CD14-positive monocyte (primary cell): ENCODE measurements around the gene SPN. TPM values are rescaled to one million over a fixed set of nuclear protein-coding genes. Genes with fewer than 3 reads are reported as not detected.

Source experiments
- DNase-seq, 3 donors: peaks; one replicate each; pipeline ENCODE4 v3.0.0-alpha.2; 2011 to 2022
- H2AFZ ChIP-seq: 2 replicates; pipeline ENCODE4 v1.6.0; 2012; ENCODE audit warnings: mild to moderate bottlenecking, low read depth, low read length, inconsistent platforms; ENCODE audit not compliant: insufficient read depth, poor library complexity, severe bottlenecking
- H3K27ac ChIP-seq, 2 donors: 1 replicate in 1 of 2; 2 replicates in 1 of 2; pipeline ENCODE4 v1.5.1; 2012 to 2013; ENCODE audit warnings: low read length in 2 of 2, control low read depth in 1 of 2, inconsistent platforms in 1 of 2, low read depth in 1 of 2, mild to moderate bottlenecking in 1 of 2
- H3K27me3 ChIP-seq, 2 donors: one replicate each; pipeline versions ENCODE4 v1.6.0 to v1.6.1; 2011 to 2013; ENCODE audit warnings: low read length in 2 of 2; ENCODE audit not compliant: control insufficient read depth in 2 of 2, insufficient read depth in 2 of 2
- H3K36me3 ChIP-seq, 2 donors: replicated peaks in 1 of 2; 1 replicate in 1 of 2; 2 replicates in 1 of 2; pipeline versions ENCODE4 v1.5.1 to v1.6.1; 2012 to 2013; ENCODE audit warnings: low read length in 2 of 2, control low read depth in 1 of 2, inconsistent platforms in 1 of 2, mild to moderate bottlenecking in 1 of 2; ENCODE audit not compliant: insufficient read depth in 2 of 2, control insufficient read depth in 1 of 2
- H3K4me1 ChIP-seq, 2 donors: 1 replicate in 1 of 2; 2 replicates in 1 of 2; pipeline versions ENCODE4 v1.5.1 to v1.6.1; 2012 to 2013; ENCODE audit warnings: low read length in 2 of 2, control low read depth in 1 of 2, inconsistent platforms in 1 of 2, mild to moderate bottlenecking in 1 of 2, moderate library complexity in 1 of 2; ENCODE audit not compliant: insufficient read depth in 2 of 2, control insufficient read depth in 1 of 2
- H3K4me2 ChIP-seq: replicated peaks from 2 replicates; pipeline ENCODE3; 2012; ENCODE audit warnings: low read length, moderate library complexity, mild to moderate bottlenecking; ENCODE audit not compliant: poor library complexity, severe bottlenecking; ENCODE audit errors: extremely low read depth
- H3K4me3 ChIP-seq, 3 experiments: fragments of 200-600 bp in 1 of 3; sonication (generic) in 1 of 3; replicated peaks in 1 of 3; 1 replicate in 2 of 3; 2 replicates in 1 of 3; pipeline ENCODE4 v1.5.1; 2011 to 2013; ENCODE audit warnings: low read length in 3 of 3, mild to moderate bottlenecking in 3 of 3, control low read depth in 2 of 3, low read depth in 2 of 3, inconsistent platforms in 1 of 3, moderate library complexity in 1 of 3
- H3K79me2 ChIP-seq: 2 replicates; pipeline ENCODE4 v1.6.0; 2012; ENCODE audit warnings: mild to moderate bottlenecking, control low read depth, inconsistent platforms, low read length, moderate library complexity; ENCODE audit not compliant: insufficient read depth
- H3K9ac ChIP-seq: 2 replicates; pipeline ENCODE4 v1.6.0; 2017; ENCODE audit warnings: low read length, mild to moderate bottlenecking; ENCODE audit not compliant: insufficient read depth, poor library complexity, severe bottlenecking
- H3K9me3 ChIP-seq, 2 donors: replicated peaks in 1 of 2; 1 replicate in 1 of 2; 2 replicates in 1 of 2; pipeline versions ENCODE4 v1.5.1 to v1.6.1; 2012 to 2013; ENCODE audit warnings: low read length in 2 of 2, control low read depth in 1 of 2; ENCODE audit not compliant: control insufficient read depth in 1 of 2, insufficient read depth in 1 of 2
- H4K20me1 ChIP-seq: 2 replicates; pipeline ENCODE4 v1.6.0; 2012; ENCODE audit warnings: mild to moderate bottlenecking, low read length, control low read depth, moderate library complexity; ENCODE audit not compliant: insufficient read depth
- H3K27ac Mint-ChIP-seq, 7 donors: one replicate each; pipeline ENCODE4 v1.8.0; 2020; ENCODE audit warnings: mild to moderate bottlenecking in 7 of 7, mixed read lengths in 7 of 7, moderate library complexity in 6 of 7, inconsistent platforms in 2 of 7
- H3K27me3 Mint-ChIP-seq, 3 donors: one replicate each; pipeline ENCODE4 v1.8.0; 2021 to 2022; ENCODE audit warnings: low read depth in 3 of 3, mild to moderate bottlenecking in 3 of 3, mixed read lengths in 3 of 3, moderate library complexity in 3 of 3, inconsistent platforms in 1 of 3
- H3K36me3 Mint-ChIP-seq, 2 donors: one replicate each; pipeline ENCODE4 v1.8.0; 2020; ENCODE audit warnings: mixed read lengths in 2 of 2, inconsistent platforms in 1 of 2, mild to moderate bottlenecking in 1 of 2
- H3K4me1 Mint-ChIP-seq: one replicate; pipeline ENCODE4 v1.8.0; 2020; ENCODE audit warnings: mild to moderate bottlenecking, mixed read lengths
- H3K4me3 Mint-ChIP-seq, 2 donors: one replicate each; pipeline ENCODE4 v1.8.0; 2020; ENCODE audit warnings: mild to moderate bottlenecking in 2 of 2, mixed read lengths in 2 of 2, moderate library complexity in 1 of 2
- H3K9me3 Mint-ChIP-seq, 7 donors: one replicate each; pipeline ENCODE4 v1.8.0; 2020 to 2022; ENCODE audit warnings: mixed read lengths in 7 of 7, mild to moderate bottlenecking in 6 of 7, moderate library complexity in 6 of 7, inconsistent platforms in 2 of 7
- CTCF ChIP-seq: fragments of 200-600 bp; IDR thresholded peaks from one replicate; pipeline ENCODE4 v1.8.0; 2022; ENCODE audit warnings: antibody characterized with exemption, mild to moderate bottlenecking
- WGBS: methylation state at CpG from one replicate; pipeline ENCODE4 v1.1.5; 2013; ENCODE audit warnings: missing lambda C conversion rate; ENCODE audit not compliant: insufficient coverage; 5-methylcytosine and 5-hydroxymethylcytosine counted together
- intact Hi-C, 2 donors: fragments of 100-400 bp; cut with micrococcal nuclease; formaldehyde crosslinking; loops; one replicate each; pipeline versions ENCODE4 v1.15.0 to v1.15.1; 2023
- polyA plus RNA-seq, 3 donors: library from polyadenylated mRNA; depleted of rRNA in 1 of 3; unstranded in 2 of 3; stranded (reverse) in 1 of 3; fragments of 300-500 nt in 2 of 3; fragments of >200 nt in 1 of 3; fragmentation: Illumina TruSeq in 2 of 3; gene quantifications; 1 replicate in 2 of 3; 2 replicates in 1 of 3; pipeline ENCODE4 v1.2.3, GENCODE V29; 2012 to 2021

The SPN gene
- polyA plus RNA-seq, 3 donors = 42.4 to 71.0 (median 46.6) TPM

GRCh38 chr16:29656688-29657523 lies 6.1 kb upstream of the SPN start:
- Mint-ChIP-seq H3K9me3 (no peaks in the 10 kb centered on the region), H3K27ac (no peak overlapping the region), H3K4me3 (no peak overlapping the region), H3K36me3 (no peaks in the 10 kb centered on the region), H3K27me3 (peaks cover 0 to 4% (median 0%) of the 10 kb centered on the region in 3 donors), H3K4me1 (peaks cover 33% of the 10 kb centered on the region)
- Histone ChIP-seq H4K20me1 (no peaks in the 10 kb centered on the region), H3K4me2 (no peak overlapping the region), H3K9ac (no peak overlapping the region), H3K27ac (no peak overlapping the region), H3K79me2 (peaks cover 3% of the 10 kb centered on the region), H3K4me1 (peaks cover 34 to 39% of the 10 kb centered on the region in 2 donors), H3K27me3 (no peaks in the 10 kb centered on the region), H2AFZ (no peak overlapping the region), H3K36me3 (no peaks in the 10 kb centered on the region), H3K9me3 (no peaks in the 10 kb centered on the region), H3K4me3 (no peak overlapping the region)
- no peak for TF ChIP-seq CTCF
- WGBS = 95% methylated on average over 7 of the region's 11 CpGs
- intact Hi-C loops = no loop called here
- DNase-seq = no peak

- WGBS = 90% methylated on average over 5 of the region's 6 CpGs
- Histone ChIP-seq H3K4me2 (no peak overlapping the region), H3K36me3 (no peaks in the 10 kb centered on the region), H3K4me3 (no peak overlapping the region), H2AFZ (no peak overlapping the region), H3K9ac (no peak overlapping the region), H3K79me2 (peaks cover 21% of the 10 kb centered on the region), H3K27ac (no peak overlapping the region), H3K9me3 (no peaks in the 10 kb centered on the region), H3K27me3 (no peaks in the 10 kb centered on the region), H3K4me1 (peaks cover 35 to 43% of the 10 kb centered on the region in 2 donors), H4K20me1 (peaks cover 5% of the 10 kb centered on the region)
- H3K4me3 Mint-ChIP-seq = no peak overlapping the region
- no peak for DNase-seq
- no peak overlapping the region for H3K27ac Mint-ChIP-seq
- no peak for TF ChIP-seq CTCF
- H3K36me3 Mint-ChIP-seq = no peaks in the 10 kb centered on the region
- peaks cover 42% of the 10 kb centered on the region for H3K4me1 Mint-ChIP-seq
- intact Hi-C loops = no loop called here
- peaks cover 0 to 4% (median 0%) of the 10 kb centered on the region in 3 donors for H3K27me3 Mint-ChIP-seq
- H3K9me3 Mint-ChIP-seq = no peaks in the 10 kb centered on the region
Measured at GRCh38 chr16:29658705-29659104, 4.3 kb upstream of the SPN start.
